Natural killer cell (primary cell): ENCODE results near the gene HMX1. TPM values are rescaled to one million over a fixed set of nuclear protein-coding genes. Genes with fewer than 3 reads are reported as not detected.

Experiments used
- ATAC-seq, 3 donors: fragments of 150-1000 bp in 2 of 3; fragments of 200-7000 bp in 1 of 3; cut with Tn5 transposase; 1 replicate in 1 of 3; 2 replicates in 2 of 3; pipeline ENCODE4 v1.10.0; 2021; ENCODE audit warnings: mild to moderate bottlenecking in 2 of 3, moderate library complexity in 2 of 3
- DNase-seq, 2 donors: peaks; one replicate each; pipeline versions ENCODE4 v3.0.0 to v3.0.0-alpha.2; 2013 to 2021; ENCODE audit warnings: mixed read lengths in 1 of 2
- H3K27ac ChIP-seq: one replicate; pipeline ENCODE4 v1.5.1; 2013; ENCODE audit warnings: mild to moderate bottlenecking, low read length
- H3K27me3 ChIP-seq: one replicate; pipeline ENCODE4 v1.6.1; 2013; ENCODE audit warnings: low read length; ENCODE audit not compliant: control insufficient read depth, insufficient read depth
- H3K36me3 ChIP-seq: one replicate; pipeline ENCODE4 v1.6.1; 2013; ENCODE audit warnings: low read length; ENCODE audit not compliant: control insufficient read depth, insufficient read depth
- H3K4me1 ChIP-seq: one replicate; pipeline ENCODE4 v1.6.1; 2013; ENCODE audit warnings: low read length; ENCODE audit not compliant: control insufficient read depth, insufficient read depth
- H3K4me3 ChIP-seq: one replicate; pipeline ENCODE4 v1.5.1; 2013; ENCODE audit warnings: low read length
- H3K9me3 ChIP-seq: one replicate; pipeline ENCODE4 v1.6.1; 2013; ENCODE audit warnings: low read length; ENCODE audit not compliant: control insufficient read depth, insufficient read depth
- H3K27ac Mint-ChIP-seq, 2 donors: one replicate each; pipeline ENCODE4 v1.8.0; 2022; ENCODE audit warnings: mild to moderate bottlenecking in 2 of 2, mixed read lengths in 2 of 2, moderate library complexity in 1 of 2
- H3K27me3 Mint-ChIP-seq, 2 donors: one replicate each; pipeline ENCODE4 v1.8.0; 2022; ENCODE audit warnings: low read depth in 2 of 2, mixed read lengths in 2 of 2
- H3K36me3 Mint-ChIP-seq: one replicate; pipeline ENCODE4 v1.8.0; 2022; ENCODE audit warnings: mixed read lengths
- H3K4me1 Mint-ChIP-seq, 2 donors: one replicate each; pipeline ENCODE4 v1.8.0; 2022; ENCODE audit warnings: mixed read lengths in 2 of 2
- H3K4me3 Mint-ChIP-seq: one replicate; pipeline ENCODE4 v1.8.0; 2022; ENCODE audit warnings: mild to moderate bottlenecking, moderate library complexity, mixed read lengths
- H3K9me3 Mint-ChIP-seq, 2 donors: one replicate each; pipeline ENCODE4 v1.8.0; 2022; ENCODE audit warnings: mixed read lengths in 2 of 2
- WGBS: methylation state at CpG from one replicate; pipeline ENCODE4 v1.1.7; 2013; ENCODE audit warnings: missing lambda C conversion rate; ENCODE audit not compliant: insufficient coverage; 5-methylcytosine and 5-hydroxymethylcytosine counted together
- intact Hi-C: fragments of 100-400 bp; cut with micrococcal nuclease; formaldehyde crosslinking; loops from one replicate; pipeline ENCODE4 v1.14.2; 2022
- total RNA-seq, 4 donors: library from RNA; stranded (reverse); fragments of 120-200 nt in 1 of 4; gene quantifications; one replicate each; pipeline versions ENCODE4 v1.2.3 to v1.2.4, GENCODE V29; 2013 to 2022
- TF ChIP-seq, protein P1 (sequence below): fragments of 200-600 bp; IDR thresholded peaks from one replicate; pipeline ENCODE4 v1.8.0; 2022; ENCODE audit warnings: antibody characterized with exemption

The HMX1 gene
- total RNA-seq, 3 donors from 2014 or later (not counting 1 experiment from before 2014, with no cell fraction given): not detected

DNA sequence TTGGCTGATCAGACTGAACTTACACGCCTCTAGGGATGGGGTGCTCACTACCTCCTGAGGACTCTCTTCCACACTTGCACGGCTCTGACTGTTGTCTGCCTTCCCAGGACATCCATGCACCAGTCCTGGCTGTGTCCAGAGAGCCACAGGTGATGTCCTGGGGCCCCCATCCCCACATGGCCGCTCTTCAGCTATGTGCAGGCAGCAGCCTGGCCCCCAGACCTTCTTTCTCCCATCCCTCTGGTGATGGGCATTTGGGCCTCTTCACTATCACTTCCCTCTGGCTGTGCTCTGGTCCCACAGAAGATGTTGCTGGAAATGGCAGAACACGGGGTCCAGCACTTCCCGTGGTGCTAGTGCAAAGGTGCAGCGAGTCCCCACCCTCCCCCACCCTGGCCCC, 40.9 kb upstream of the HMX1 start:
- Histone ChIP-seq H3K27me3 (no peaks in the 10 kb centered on the region), H3K36me3 (no peaks in the 10 kb centered on the region), H3K4me3 (no peak overlapping the region), H3K4me1 (no peaks in the 10 kb centered on the region), H3K9me3 (no peaks in the 10 kb centered on the region), H3K27ac (no peak overlapping the region)
- ATAC-seq (no peak), DNase-seq (no peak)
- H3K9me3 Mint-ChIP-seq: no peaks in the 10 kb centered on the region
- WGBS: 93% methylated on average over 3 of the region's 6 CpGs
- H3K27me3 Mint-ChIP-seq: peaks cover 0 to 3% of the 10 kb centered on the region in 2 donors
- H3K27ac Mint-ChIP-seq: no peak overlapping the region
- peaks cover 0 to 2% of the 10 kb centered on the region in 2 donors for H3K4me1 Mint-ChIP-seq
- intact Hi-C loops: no loop called here
- no peak overlapping the region for H3K4me3 Mint-ChIP-seq
- TF ChIP-seq, protein P1, sequence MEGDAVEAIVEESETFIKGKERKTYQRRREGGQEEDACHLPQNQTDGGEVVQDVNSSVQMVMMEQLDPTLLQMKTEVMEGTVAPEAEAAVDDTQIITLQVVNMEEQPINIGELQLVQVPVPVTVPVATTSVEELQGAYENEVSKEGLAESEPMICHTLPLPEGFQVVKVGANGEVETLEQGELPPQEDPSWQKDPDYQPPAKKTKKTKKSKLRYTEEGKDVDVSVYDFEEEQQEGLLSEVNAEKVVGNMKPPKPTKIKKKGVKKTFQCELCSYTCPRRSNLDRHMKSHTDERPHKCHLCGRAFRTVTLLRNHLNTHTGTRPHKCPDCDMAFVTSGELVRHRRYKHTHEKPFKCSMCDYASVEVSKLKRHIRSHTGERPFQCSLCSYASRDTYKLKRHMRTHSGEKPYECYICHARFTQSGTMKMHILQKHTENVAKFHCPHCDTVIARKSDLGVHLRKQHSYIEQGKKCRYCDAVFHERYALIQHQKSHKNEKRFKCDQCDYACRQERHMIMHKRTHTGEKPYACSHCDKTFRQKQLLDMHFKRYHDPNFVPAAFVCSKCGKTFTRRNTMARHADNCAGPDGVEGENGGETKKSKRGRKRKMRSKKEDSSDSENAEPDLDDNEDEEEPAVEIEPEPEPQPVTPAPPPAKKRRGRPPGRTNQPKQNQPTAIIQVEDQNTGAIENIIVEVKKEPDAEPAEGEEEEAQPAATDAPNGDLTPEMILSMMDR: no peak
- no peaks in the 10 kb centered on the region for H3K36me3 Mint-ChIP-seq

DNA sequence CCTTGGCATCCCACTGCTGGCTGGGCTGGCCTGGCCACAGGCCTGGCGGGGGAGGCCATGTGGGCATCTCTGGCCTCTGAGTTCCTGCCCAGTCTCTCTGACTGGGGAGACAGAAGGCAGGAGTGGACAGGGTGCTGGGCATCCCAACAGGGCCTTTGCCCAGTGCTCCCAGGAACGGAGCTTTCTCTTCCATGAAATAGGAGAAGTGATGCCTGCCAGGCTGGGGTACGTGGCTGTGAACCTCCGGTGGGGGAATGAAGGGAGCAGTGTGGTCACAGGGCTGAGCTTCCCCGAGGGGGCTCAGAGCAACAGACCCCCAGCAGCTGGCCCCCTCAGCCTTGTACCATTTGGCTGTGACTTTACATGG, 40.4 kb upstream of the HMX1 start:
- Histone ChIP-seq H3K27me3 (no peaks in the 10 kb centered on the region), H3K9me3 (no peaks in the 10 kb centered on the region), H3K27ac (no peak overlapping the region), H3K36me3 (no peaks in the 10 kb centered on the region), H3K4me3 (no peak overlapping the region), H3K4me1 (no peaks in the 10 kb centered on the region)
- Mint-ChIP-seq H3K4me3 (no peak overlapping the region), H3K9me3 (no peaks in the 10 kb centered on the region), H3K27me3 (peaks cover 0 to 2% of the 10 kb centered on the region in 2 donors), H3K36me3 (no peaks in the 10 kb centered on the region), H3K4me1 (no peaks in the 10 kb centered on the region), H3K27ac (no peak overlapping the region)
- WGBS: 87% methylated on average over 5 of the region's 5 CpGs
- DNase-seq: peak in 1 of 2 donors; percentile 10
- ATAC-seq: no peak
- TF ChIP-seq, protein P1: no peak
- intact Hi-C loops: no loop called here

DNA sequence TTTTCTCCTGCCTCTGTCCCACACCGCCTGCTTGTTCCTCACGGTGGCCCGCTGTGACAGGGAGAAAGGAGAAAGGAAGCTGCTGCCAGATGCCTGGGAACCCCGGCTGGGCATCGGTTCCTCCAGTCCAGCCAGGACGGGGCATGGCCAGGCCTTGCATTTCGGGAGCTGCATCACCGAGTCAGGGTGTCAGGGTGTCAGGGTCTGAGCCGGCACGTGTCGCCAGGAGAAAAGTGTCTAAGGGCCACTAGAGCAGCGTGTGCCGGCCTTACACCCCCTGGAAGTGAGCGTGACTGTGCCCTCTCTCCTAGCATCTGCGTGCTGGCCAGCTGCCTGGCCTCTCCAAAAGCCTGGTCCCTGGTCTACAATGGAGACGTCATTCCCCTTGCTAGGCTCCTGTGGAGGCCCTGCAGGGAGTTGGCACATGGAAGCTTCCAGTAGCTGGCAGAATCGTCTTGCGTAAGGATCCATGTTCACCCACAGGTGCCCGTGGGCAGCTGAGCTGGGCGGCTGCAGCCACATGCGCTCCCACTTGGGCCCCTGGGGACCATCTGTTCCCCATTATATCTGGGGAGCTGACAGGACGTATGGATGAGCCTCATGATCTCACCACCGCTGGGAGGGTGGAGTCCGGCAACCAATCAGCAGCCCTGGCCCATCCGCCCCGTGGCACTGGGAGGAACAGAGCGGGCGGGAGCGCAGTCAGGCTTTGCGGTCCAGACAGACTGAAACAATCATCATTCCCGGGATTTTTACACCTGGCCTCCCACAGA, 39.9 kb upstream of the HMX1 start:
- Mint-ChIP-seq H3K4me1 (no peaks in the 10 kb centered on the region), H3K27me3 (peaks cover 0 to 2% of the 10 kb centered on the region in 2 donors), H3K4me3 (no peak overlapping the region), H3K36me3 (no peaks in the 10 kb centered on the region), H3K27ac (no peak overlapping the region), H3K9me3 (no peaks in the 10 kb centered on the region)
- 83% methylated on average over 31 of the region's 31 CpGs for WGBS
- H3K27me3 ChIP-seq: no peaks in the 10 kb centered on the region
- no peak for ATAC-seq
- no peak overlapping the region for H3K27ac ChIP-seq
- H3K9me3 ChIP-seq: no peaks in the 10 kb centered on the region
- intact Hi-C loops: no loop called here
- peak in 1 of 2 donors; percentile 11 for DNase-seq
- TF ChIP-seq, protein P1: no peak
- H3K36me3 ChIP-seq: no peaks in the 10 kb centered on the region
- H3K4me3 ChIP-seq: no peak overlapping the region
- no peaks in the 10 kb centered on the region for H3K4me1 ChIP-seq

DNA sequence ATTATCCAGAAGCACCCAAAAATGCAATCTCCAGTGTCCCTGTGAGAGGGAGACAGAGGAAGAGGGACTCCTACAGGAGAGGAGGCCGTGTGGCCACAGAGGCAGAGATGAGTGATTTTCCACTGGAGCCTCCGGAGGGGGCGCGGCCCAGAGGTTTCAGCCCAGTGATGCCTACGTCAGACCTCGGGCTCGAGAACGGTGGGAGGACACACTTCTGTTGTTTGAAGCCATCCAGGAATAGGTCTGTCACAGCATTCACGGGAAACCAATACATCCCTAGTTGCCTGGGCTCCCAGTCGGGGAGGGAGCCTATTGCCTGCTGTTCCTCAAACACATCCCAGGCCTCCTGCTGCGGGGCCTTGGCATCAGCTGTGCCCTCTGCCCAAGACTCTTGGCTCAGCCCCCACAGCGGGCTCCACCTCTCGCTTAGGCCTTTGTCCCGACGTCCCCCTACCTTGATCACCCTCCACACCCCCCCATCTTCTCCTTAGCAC, 39.2 kb upstream of the HMX1 start:
- no peak for DNase-seq
- Mint-ChIP-seq H3K27me3 (peaks cover 0 to 2% of the 10 kb centered on the region in 2 donors), H3K36me3 (no peaks in the 10 kb centered on the region), H3K9me3 (no peaks in the 10 kb centered on the region), H3K4me3 (no peak overlapping the region), H3K4me1 (no peaks in the 10 kb centered on the region), H3K27ac (no peak overlapping the region)
- Histone ChIP-seq H3K36me3 (no peaks in the 10 kb centered on the region), H3K4me1 (no peaks in the 10 kb centered on the region), H3K9me3 (no peaks in the 10 kb centered on the region), H3K27me3 (no peaks in the 10 kb centered on the region), H3K27ac (no peak overlapping the region), H3K4me3 (no peak overlapping the region)
- intact Hi-C loops: no loop called here
- ATAC-seq: no peak
- 71% methylated on average over 15 of the region's 15 CpGs for WGBS
- TF ChIP-seq, protein P1: no peak
